HG03139 (cell line): ENCODE data around the gene SLC24A1.
"Not testable (repeated sequence)": the region's sequence is repeated elsewhere in the genome, so short reads cannot be mapped to it uniquely, and the experiment has no call there.

Experiments used
- ATAC-seq: cut with Tn5 transposase; IDR thresholded peaks from one replicate; pipeline ENCODE4 v1.9.1; 2021; ENCODE audit not compliant: unreplicated experiment

Gene SLC24A1

GRCh38 chr15:65621638-65622037 is at the start of gene SLC24A1:
Gene SLC24A1, plus strand, starts transcription at chr15:65621938. Its CDS starts 2,143 bp downstream, at chr15:65624081.
- ATAC-seq, result no peak

- ATAC-seq, result no peak
These were observed 49.8 kb upstream of the SLC24A1 start for GRCh38 chr15:65571971-65572370.

GRCh38 chr15:65576664-65577063 is 45.1 kb upstream of the SLC24A1 start:
- ATAC-seq, result no peak

GRCh38 chr15:65577129-65577996 is 44.4 kb upstream of the SLC24A1 start:
- ATAC-seq, result no peak

GRCh38 chr15:65578904-65579728 is 42.6 kb upstream of the SLC24A1 start:
- no peak for ATAC-seq

GRCh38 chr15:65579762-65580161 is 42.0 kb upstream of the SLC24A1 start:
- ATAC-seq, result no peak

- no peak for ATAC-seq
These were observed 41.5 kb upstream of the SLC24A1 start for GRCh38 chr15:65580287-65580686.

- ATAC-seq, result no peak
These were observed 38.0 kb upstream of the SLC24A1 start for GRCh38 chr15:65583701-65584100.

- no peak for ATAC-seq
These were observed 37.5 kb upstream of the SLC24A1 start for GRCh38 chr15:65584241-65584640.

- ATAC-seq, result no peak
These were observed 34.6 kb upstream of the SLC24A1 start for GRCh38 chr15:65587094-65587493.

GRCh38 chr15:65595960-65596359 is 25.8 kb upstream of the SLC24A1 start:
- ATAC-seq, result no peak

- ATAC-seq, result no peak
These were observed 23.3 kb upstream of the SLC24A1 start for GRCh38 chr15:65598468-65598867.

- no peak for ATAC-seq
These were observed 22.1 kb upstream of the SLC24A1 start for GRCh38 chr15:65599677-65600076.

GRCh38 chr15:65603134-65603533 is 18.6 kb upstream of the SLC24A1 start:
- no peak for ATAC-seq

GRCh38 chr15:65603559-65603958 is 18.2 kb upstream of the SLC24A1 start:
- ATAC-seq, result no peak

GRCh38 chr15:65610871-65611718 is 10.6 kb upstream of the SLC24A1 start, which contains the start of gene INTS14:
Gene INTS14, minus strand, starts transcription at chr15:65611131. Its CDS starts 3,751 bp downstream, at chr15:65607380.
- ATAC-seq, result peak; percentile 94

GRCh38 chr15:65611888-65612615 is 9.7 kb upstream of the SLC24A1 start:
- ATAC-seq, result no peak

GRCh38 chr15:65612616-65612946 is 9.2 kb upstream of the SLC24A1 start:
- ATAC-seq, result no peak

GRCh38 chr15:65612949-65613744 is 8.6 kb upstream of the SLC24A1 start:
- no peak for ATAC-seq

GRCh38 chr15:65615887-65616286 is 5.9 kb upstream of the SLC24A1 start:
- not testable (repeated sequence) for ATAC-seq
